Esophagus muscularis mucosa (tissue), 3 donors: ENCODE measurements around the gene YDJC.
A peak's percentile ranks its signal among the peaks of the same experiment; 100 is the strongest.

Experiments
- CTCF ChIP-seq, 3 experiments: fragments of 200-600 bp in 2 of 3; fragments of 450-650 bp in 1 of 3; sonication (generic) in 2 of 3; IDR thresholded peaks; one replicate each; pipeline ENCODE4 v1.5.1; 2017 to 2019; ENCODE audit warnings: antibody characterized with exemption in 3 of 3, mild to moderate bottlenecking in 2 of 3, moderate library complexity in 1 of 3
- POLR2A ChIP-seq: fragments of 450-650 bp; IDR thresholded peaks from one replicate; pipeline ENCODE4 v1.6.1; 2017; ENCODE audit warnings: antibody characterized with exemption, moderate library complexity, mild to moderate bottlenecking, low read depth

- peak; percentile 14 to 33 (median 17) for TF ChIP-seq CTCF (IDR thresholded peaks at IDR 0.05)
- TF ChIP-seq POLR2A, result no peak
These were observed at the start of gene YDJC for GRCh38 chr22:21629255-21630149.
